GM19467 (cell line): ENCODE data around the gene KMT2E.
"Not testable (repeated sequence)": the region's sequence is repeated elsewhere in the genome, so short reads cannot be mapped to it uniquely, and the experiment has no call there.

ENCODE experiments used
- ATAC-seq: cut with Tn5 transposase; IDR thresholded peaks from one replicate; pipeline ENCODE4 v1.9.1; 2021; ENCODE audit warnings: mild to moderate bottlenecking, moderate library complexity; ENCODE audit not compliant: unreplicated experiment

The KMT2E gene

GRCh38 chr7:105013816-105014692 lies at the start of gene KMT2E:
Gene KMT2E (plus strand): TSS chr7:105014205. CDS start chr7:105040953, 26,748 bp downstream.
- peak; percentile 27 for ATAC-seq

GRCh38 chr7:104964626-104965236 lies 49.3 kb upstream of the KMT2E start:
- ATAC-seq = no peak

DNA sequence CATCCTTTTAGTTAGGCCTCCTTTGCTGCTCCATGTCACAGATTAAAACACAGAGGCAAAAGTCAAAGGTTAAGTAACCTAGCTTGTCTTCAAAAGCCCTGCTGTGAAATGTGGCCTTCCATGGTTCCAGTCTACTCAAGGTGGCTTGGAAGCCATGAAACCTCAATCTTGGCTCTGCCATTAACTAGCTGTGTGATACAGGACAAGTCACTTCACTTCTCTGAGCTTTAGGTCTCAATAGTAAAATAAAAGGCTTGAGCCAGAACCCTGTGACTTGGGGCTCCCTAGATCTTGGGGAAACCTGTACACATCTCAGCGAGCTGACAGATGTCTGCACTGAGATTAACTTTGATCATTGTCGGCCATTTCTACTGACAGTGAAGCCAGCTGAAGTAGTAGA lies 48.0 kb upstream of the KMT2E start:
- no peak for ATAC-seq

GRCh38 chr7:104967088-104967487 lies 46.9 kb upstream of the KMT2E start:
- no peak for ATAC-seq

DNA sequence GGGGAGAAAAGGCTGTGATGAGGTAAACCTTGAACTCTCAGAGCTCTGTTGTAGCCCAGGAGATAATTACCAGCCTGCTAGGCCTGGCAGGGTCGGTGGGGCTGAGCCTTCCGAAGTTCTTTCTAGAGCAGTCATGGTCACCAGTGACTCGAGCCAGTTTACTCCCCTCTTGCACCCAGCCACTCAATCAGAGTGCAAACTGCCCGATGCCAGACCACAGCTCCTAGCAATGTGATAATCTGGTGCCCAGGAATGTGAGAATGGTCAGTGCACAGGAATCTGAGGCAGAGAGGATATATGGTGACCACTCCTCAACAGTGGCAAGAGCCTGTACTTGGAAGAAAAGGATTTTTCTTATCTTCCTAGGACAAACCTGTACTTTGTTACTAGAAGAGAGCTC lies 46.4 kb upstream of the KMT2E start:
- ATAC-seq = no peak

- no peak for ATAC-seq
Observed at GRCh38 chr7:104968648-104969047, 45.4 kb upstream of the KMT2E start.

DNA sequence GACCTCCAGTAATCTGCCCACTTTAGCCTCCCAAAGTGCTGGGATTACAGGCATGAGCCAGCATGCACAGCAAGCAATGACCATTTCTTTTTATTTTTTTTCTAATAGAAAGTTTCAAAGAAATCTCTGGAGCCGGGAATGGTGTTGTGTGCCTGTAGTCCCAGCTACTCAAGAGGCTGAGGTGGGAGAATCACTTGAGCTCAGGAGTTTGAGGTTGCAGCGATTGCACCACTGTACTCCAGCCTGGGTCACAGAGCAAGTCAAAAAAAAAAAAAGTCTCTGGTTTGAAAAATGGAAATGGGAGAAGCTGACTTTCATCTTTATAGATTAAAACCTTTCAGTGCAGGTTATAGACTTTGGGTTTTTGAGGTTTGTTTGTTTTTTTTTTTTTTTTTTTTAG lies 44.8 kb upstream of the KMT2E start:
- ATAC-seq = no peak

GRCh38 chr7:104971290-104972071 lies 42.5 kb upstream of the KMT2E start:
- no peak for ATAC-seq

DNA sequence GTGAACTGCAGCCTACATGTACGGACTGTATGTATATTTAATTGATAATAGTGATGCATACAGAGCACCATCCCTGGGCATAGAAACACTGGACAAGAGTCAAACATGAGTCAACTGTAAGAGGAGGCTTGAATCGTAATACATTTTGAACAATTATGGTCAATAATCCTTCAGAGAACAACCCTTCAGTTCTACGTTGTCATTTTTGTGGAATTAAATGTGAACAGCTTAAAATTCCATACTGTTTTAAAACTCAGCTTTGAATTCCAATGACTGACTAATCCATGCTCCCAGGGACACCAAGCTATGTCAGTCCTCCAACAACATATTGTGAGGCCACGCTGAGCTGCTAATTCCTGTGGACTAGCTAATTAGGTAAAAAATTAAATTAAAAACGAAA lies 41.5 kb upstream of the KMT2E start:
- ATAC-seq = no peak

DNA sequence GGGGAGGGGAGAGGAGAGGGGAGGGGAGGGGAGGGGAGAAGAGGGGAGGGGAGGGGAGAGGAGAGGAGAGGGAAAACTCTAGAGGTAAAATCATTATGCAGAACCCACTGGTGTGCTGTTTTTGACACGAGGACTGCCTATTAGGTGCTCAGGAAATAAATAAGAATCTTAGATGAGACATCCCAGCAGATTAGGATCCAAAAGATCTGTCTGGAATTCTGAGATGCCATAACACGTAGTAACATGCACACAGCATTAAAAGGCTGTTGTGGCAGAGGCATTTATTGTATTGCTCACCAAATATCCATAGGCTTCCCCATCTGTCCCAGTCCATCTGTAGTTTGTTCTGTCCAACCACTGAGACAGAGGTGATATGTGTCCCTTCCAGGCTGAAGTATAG lies 40.8 kb upstream of the KMT2E start:
- ATAC-seq = no peak

DNA sequence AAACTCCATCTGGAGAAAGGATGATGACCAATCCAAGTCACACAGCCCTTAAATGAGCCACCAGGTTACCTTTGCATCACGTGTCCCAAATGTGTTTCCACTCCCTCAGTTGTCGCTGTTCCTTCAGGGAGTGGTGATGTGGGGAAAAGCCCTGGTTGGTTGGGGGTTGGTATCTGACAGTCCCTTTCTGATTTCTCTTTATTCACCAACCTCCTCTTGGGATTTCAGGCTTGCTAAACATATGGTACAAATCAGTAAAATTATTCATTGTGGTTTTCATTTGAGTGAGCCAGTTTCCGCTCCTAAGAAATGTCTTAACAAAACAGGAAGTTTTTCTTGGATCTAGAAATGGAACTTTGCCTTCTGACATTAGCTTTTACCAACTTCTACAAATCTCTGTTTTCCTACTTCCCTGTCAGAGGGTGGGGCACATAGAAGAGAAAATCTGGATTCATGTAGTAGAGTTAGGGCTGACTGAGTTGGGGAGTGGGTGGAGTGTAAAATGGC lies 40.0 kb upstream of the KMT2E start:
- no peak for ATAC-seq

DNA sequence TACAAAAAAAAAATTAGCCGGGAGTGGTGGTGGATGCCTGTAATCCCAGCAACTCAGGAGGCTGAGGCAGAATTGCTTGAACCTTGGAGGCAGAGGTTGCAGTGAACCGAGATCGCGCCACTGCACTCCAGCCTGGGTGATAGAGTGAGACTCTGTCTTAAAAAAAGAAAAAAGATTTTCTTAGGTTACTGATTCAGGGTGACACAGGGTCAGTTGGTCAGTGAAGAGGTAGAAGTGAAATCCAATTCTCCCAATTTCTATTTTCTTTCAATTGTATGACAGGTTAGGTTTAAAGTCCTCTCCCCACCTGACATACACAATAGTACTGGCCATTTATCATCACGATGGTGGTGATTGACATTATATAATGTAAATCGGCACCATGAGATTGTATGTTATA lies 38.5 kb upstream of the KMT2E start:
- ATAC-seq = not testable (repeated sequence)

DNA sequence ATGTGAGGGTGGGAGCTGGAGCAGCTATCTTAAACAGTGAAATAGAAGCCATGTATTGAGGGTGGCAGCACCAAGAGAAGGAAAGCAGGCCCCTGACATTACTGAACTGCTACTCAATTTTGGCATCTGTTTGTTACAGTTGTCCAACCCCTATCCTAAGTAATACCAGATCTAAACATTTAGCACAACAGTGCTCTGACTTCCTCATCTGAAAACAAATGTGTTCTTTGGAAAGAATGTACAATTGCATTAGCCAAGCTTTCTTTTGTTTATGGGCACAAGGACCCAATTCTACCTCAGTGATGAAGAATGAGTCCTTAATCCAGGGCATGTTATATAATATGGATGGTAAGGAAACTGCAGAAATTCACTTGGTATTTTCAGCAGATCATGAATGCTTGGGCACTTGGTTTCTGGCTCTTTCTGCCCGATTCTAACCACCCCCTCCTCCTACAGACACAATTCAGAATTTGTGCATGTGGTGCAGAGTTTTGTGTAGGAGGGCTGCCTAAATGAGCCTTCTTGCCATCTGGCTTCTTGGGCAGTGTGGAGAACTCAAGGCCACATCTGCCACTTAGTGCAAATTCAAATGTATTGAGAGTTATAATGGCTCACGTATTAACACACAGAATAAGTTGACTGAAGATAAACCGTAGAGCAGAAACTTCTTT lies 36.9 kb upstream of the KMT2E start:
- ATAC-seq = no peak

DNA sequence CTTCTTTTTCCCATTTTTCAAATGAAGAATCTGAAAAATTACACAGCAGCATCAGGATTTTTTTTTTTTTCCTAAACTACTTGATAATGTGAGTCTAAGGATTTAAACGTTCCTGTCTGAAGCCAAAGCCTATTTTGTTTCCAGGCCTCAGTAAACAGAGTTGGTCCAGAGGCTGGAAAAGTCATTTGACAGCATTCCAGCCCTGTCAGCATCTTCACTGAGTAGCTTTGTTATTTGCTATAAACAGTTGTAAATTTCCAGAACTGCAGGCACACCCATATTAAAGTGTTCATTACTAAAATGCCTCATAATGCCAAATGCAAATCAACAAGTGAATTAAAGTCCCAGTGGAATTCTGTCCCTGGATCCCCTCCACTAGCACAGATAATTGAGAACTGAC lies 35.5 kb upstream of the KMT2E start:
- ATAC-seq = no peak

DNA sequence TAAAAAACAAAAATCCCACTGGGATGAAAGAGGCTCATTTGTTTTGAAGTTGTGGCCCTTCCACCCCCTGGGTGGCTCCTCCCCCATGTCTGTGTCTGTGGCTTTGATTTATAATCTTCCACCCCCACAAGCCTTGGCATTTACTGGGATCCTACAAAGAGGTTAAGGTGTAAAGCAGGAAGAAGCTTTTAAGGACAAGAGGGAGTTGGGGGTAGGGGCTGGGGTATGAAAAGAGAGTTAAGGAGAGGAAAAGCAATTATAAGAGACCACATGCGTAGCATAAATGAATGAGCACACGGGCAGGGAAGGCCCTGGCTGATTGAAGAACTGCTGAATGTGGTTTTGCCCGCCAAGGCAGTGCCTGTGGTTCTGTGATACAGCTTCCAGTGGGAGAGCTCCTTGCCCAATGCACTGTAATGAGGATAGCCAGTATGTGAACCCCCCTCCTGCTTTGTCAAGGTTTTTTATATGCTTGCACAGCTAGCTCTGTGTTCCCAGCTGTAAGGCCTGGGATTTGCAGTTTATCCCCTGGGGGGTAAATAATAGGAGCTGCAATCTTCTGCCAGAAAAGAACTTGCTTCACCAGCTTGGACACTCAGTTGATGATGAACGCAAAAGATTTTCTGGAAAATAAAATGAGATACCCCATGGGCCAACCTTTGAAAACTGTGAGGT lies 34.7 kb upstream of the KMT2E start:
- no peak for ATAC-seq

DNA sequence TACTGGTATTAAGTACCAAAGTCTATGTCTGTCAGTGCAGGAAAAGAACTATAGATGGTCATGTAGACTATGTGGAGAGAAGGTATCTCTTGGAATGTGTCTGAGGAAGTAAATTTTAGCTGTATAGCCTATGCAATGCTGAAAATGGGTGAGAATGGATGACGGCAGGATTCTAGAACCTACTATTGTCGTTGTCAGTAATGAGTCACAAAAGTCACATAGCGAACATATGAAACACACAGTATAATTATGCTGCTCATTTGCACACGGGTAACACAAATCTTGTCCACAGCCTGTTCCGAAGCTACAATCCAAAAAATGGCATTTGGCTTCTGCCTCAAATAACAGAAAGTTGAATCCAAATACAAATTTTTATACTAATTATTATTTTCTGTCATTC lies 33.6 kb upstream of the KMT2E start:
- ATAC-seq = no peak

GRCh38 chr7:104980841-104981671 lies 32.9 kb upstream of the KMT2E start:
- no peak for ATAC-seq

DNA sequence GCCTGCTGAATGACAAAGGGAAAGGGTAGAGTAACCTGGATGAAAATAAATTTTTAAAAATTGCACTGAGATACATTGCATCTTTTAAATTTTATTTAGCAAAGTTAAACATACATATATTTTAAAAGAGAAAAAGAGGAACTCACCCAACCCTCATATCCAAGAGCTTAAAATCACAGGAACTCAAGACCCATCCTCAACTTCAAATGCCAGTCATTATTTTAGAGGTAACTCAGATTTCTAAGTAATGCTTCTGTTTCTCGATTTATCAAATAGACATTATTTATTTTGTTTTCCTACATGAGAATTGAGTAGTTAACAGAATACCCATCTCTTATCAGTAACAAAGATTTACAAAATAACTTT lies 32.4 kb upstream of the KMT2E start:
- no peak for ATAC-seq

- ATAC-seq = no peak
Observed at GRCh38 chr7:104982308-104983075, 31.5 kb upstream of the KMT2E start.
